Endothelial cell of umbilical vein (primary cell): Measurements from ENCODE around the gene S100A10. TPM values are rescaled to one million over a fixed set of nuclear protein-coding genes. Genes with fewer than 3 reads are reported as not detected.

Experiments
- BruUV-seq: library from RNA; stranded (reverse); fragments of 400-500 nt; replicated peaks from 2 replicates; lab custom pipeline; 2021; lab: Mats Ljungman, UMichigan
- CTCF ChIA-PET: fragments of 300-600, 350-600 bp; sonication (Branson Sonifier 250); formaldehyde crosslinking; loops from one replicate; lab custom pipeline; 2021; ENCODE audit warnings: antibody characterized with exemption, inconsistent platforms; lab: Charles Lee
- POLR2A ChIA-PET: fragments of 300-600, 350-600 bp; sonication (Branson Sonifier 250); formaldehyde crosslinking; loops from one replicate; lab custom pipeline; 2021; ENCODE audit warnings: antibody characterized with exemption, inconsistent platforms; lab: Charles Lee
- DNase-seq: peaks from one replicate; pipeline ENCODE4 v3.0.0-alpha.2; 2011; ENCODE audit warnings: low read depth, low spot score
- FAIRE-seq: peaks from 2 replicates; lab custom pipeline; 2011; peaks lifted over from hg19 to GRCh38; lab: Jason Lieb, UNC
- H2AFZ ChIP-seq: 2 replicates; pipeline ENCODE4 v1.6.0; 2012; ENCODE audit warnings: low read depth, low read length, control low read depth, inconsistent platforms
- H3K27ac ChIP-seq: 2 replicates; pipeline ENCODE4 v1.5.1; 2011; ENCODE audit warnings: low read depth, mild to moderate bottlenecking, control low read depth, low read length, moderate library complexity; ENCODE audit not compliant: insufficient read depth
- H3K27me3 ChIP-seq, 2 experiments: 2 replicates each; pipeline versions ENCODE4 v1.6.0 to v1.6.1; 2011; ENCODE audit warnings: low read length in 2 of 2, mixed read lengths in 1 of 2; ENCODE audit not compliant: control insufficient read depth in 2 of 2, insufficient read depth in 2 of 2
- H3K36me3 ChIP-seq, 2 experiments: 2 replicates in 1 of 2; 3 replicates in 1 of 2; pipeline ENCODE4 v1.5.1; 2011; ENCODE audit warnings: low read length in 2 of 2, mild to moderate bottlenecking in 1 of 2, moderate library complexity in 1 of 2; ENCODE audit not compliant: control insufficient read depth in 2 of 2, insufficient read depth in 2 of 2; ENCODE audit errors: extremely low read depth in 1 of 2
- H3K4me1 ChIP-seq: 3 replicates; pipeline ENCODE4 v1.5.1; 2011; ENCODE audit warnings: mild to moderate bottlenecking, low read length; ENCODE audit not compliant: control insufficient read depth, insufficient read depth; ENCODE audit errors: extremely low read depth
- H3K4me2 ChIP-seq: 2 replicates; pipeline ENCODE4 v1.6.1; 2011; ENCODE audit warnings: low read length, control low read depth, mixed read lengths; ENCODE audit not compliant: insufficient read depth
- H3K4me3 ChIP-seq, 3 experiments: fragments of 200-600 bp in 1 of 3; sonication (generic), shearing (Covaris generic) in 1 of 3; replicated peaks in 1 of 3; 2 replicates each; pipeline ENCODE4 v1.5.1; 2011 to 2016; ENCODE audit warnings: control low read depth in 3 of 3, low read length in 3 of 3, mild to moderate bottlenecking in 2 of 3, inconsistent platforms in 1 of 3, low read depth in 1 of 3, moderate library complexity in 1 of 3; ENCODE audit not compliant: insufficient read depth in 1 of 3
- H3K79me2 ChIP-seq: 2 replicates; pipeline ENCODE4 v1.6.0; 2012; ENCODE audit warnings: low read length, inconsistent platforms; ENCODE audit not compliant: control insufficient read depth, insufficient read depth
- H3K9ac ChIP-seq: replicated peaks from 2 replicates; pipeline ENCODE3; 2011; ENCODE audit warnings: low read length, control low read depth; ENCODE audit not compliant: insufficient read depth; ENCODE audit errors: extremely low read depth
- H3K9me1 ChIP-seq: replicated peaks from 3 replicates; pipeline ENCODE4 v1.6.0; 2011; ENCODE audit warnings: mild to moderate bottlenecking, low read length; ENCODE audit not compliant: control insufficient read depth, insufficient read depth; ENCODE audit errors: extremely low read depth
- H3K9me3 ChIP-seq: replicated peaks from 2 replicates; pipeline ENCODE4 v1.5.1; 2012; ENCODE audit warnings: low read length, inconsistent platforms; ENCODE audit not compliant: control insufficient read depth, insufficient read depth
- H4K20me1 ChIP-seq: replicated peaks from 2 replicates; pipeline ENCODE3; 2011; ENCODE audit warnings: mild to moderate bottlenecking, low read length; ENCODE audit not compliant: control insufficient read depth, insufficient read depth; ENCODE audit errors: extremely low read depth
- CTCF ChIP-seq, 2 donors: IDR thresholded peaks; 1 replicate in 1 of 2; 2 replicates in 1 of 2; pipeline ENCODE4 v1.5.1; 2011; ENCODE audit warnings: low read length in 2 of 2, mild to moderate bottlenecking in 2 of 2, moderate library complexity in 2 of 2, control low read depth in 1 of 2, inconsistent platforms in 1 of 2, low read depth in 1 of 2; ENCODE audit not compliant: insufficient read depth in 1 of 2; ENCODE audit errors: extremely low read depth in 1 of 2
- EZH2 ChIP-seq: IDR thresholded peaks from 2 replicates; pipeline ENCODE4 v1.6.1; 2012; ENCODE audit warnings: borderline replicate concordance, low read depth, mild to moderate bottlenecking, moderate library complexity, low read length, inconsistent platforms; ENCODE audit not compliant: severe bottlenecking
- FOS ChIP-seq: IDR thresholded peaks from 2 replicates; pipeline ENCODE4 v1.6.1; 2011; ENCODE audit warnings: mild to moderate bottlenecking, low read length, moderate library complexity, borderline replicate concordance; ENCODE audit not compliant: insufficient read depth
- GATA2 ChIP-seq: IDR thresholded peaks from 2 replicates; pipeline ENCODE4 v1.7.0; 2011; ENCODE audit warnings: low read depth, mild to moderate bottlenecking, moderate library complexity, mixed read lengths, low read length; ENCODE audit not compliant: insufficient read length, insufficient read depth
- JUN ChIP-seq: IDR thresholded peaks from 2 replicates; pipeline ENCODE4 v1.6.1; 2011; ENCODE audit warnings: borderline replicate concordance, low read depth; ENCODE audit not compliant: insufficient read length, insufficient read depth
- MYC ChIP-seq: IDR thresholded peaks from one replicate; pipeline ENCODE4 v1.6.1; 2011; ENCODE audit warnings: mild to moderate bottlenecking, low read depth, low read length
- POLR2A ChIP-seq: IDR thresholded peaks from 2 replicates; pipeline ENCODE4 v1.6.1; 2012; ENCODE audit warnings: low read depth, mild to moderate bottlenecking, control low read depth, low read length
- POLR2AphosphoS5 ChIP-seq: IDR thresholded peaks from 2 replicates; pipeline ENCODE4 v1.6.1; 2012; ENCODE audit warnings: low read depth, mild to moderate bottlenecking, control low read depth, low read length, moderate library complexity; ENCODE audit not compliant: insufficient read depth
- dilution Hi-C: fragments of 300-500 bp; cut with MboI; formaldehyde crosslinking; loops from one replicate; pipeline ENCODE4 v1.15.0; 2019; ENCODE audit warnings: low sequenced_read_pairs; ENCODE audit not compliant: extremely low pct_ligation_motif_present
- intact Hi-C: fragments of 100-400 bp; cut with micrococcal nuclease; formaldehyde crosslinking; loops from one replicate; pipeline ENCODE4 v1.10.0; 2022
- polyA plus RNA-seq, 4 experiments: library from polyadenylated mRNA; depleted of rRNA in 3 of 4; stranded (reverse) in 3 of 4; unstranded in 1 of 4; fragments of >200 nt; gene quantifications; 2 replicates each; pipeline versions ENCODE4 v1.2.1 to v1.2.3, GENCODE V29; 2011 to 2012; ENCODE audit warnings: missing spikeins in 1 of 4
- total RNA-seq: library from RNA; stranded (reverse); gene quantifications from 2 replicates; pipeline ENCODE4 v1.2.3, GENCODE V29; 2021
- TF ChIP-seq, protein P1 (sequence below): IDR thresholded peaks from 2 replicates; pipeline ENCODE4 v1.6.1; 2011; ENCODE audit not compliant: insufficient read depth, insufficient read length

The S100A10 gene
- total and polyA plus RNA-seq, 2 donors (not counting 3 experiments of a cell fraction or from before 2014, with no cell fraction given): 76.8 to 779 TPM

- no peak overlapping the region for H3K9ac ChIP-seq
- no TSS peak for BruUV-seq
- no peaks in the 10 kb centered on the region for H3K9me3 ChIP-seq
- peak overlapping the region; percentile 81 for H3K27ac ChIP-seq
- H3K27me3 ChIP-seq: peaks cover 4 to 5% of the 10 kb centered on the region in 2 experiments
- peaks cover 21% of the 10 kb centered on the region for H3K4me1 ChIP-seq
- dilution Hi-C loops: no loop called here
- H2AFZ ChIP-seq: no peak overlapping the region
- no peaks in the 10 kb centered on the region for H3K9me1 ChIP-seq
- peaks cover 34% of the 10 kb centered on the region for H3K79me2 ChIP-seq
- DNase-seq (no peak), FAIRE-seq (peak; percentile 37)
- H3K36me3 ChIP-seq: peaks cover 10 to 13% of the 10 kb centered on the region in 2 experiments
- CTCF ChIA-PET: interaction anchor here (0.6 to 2.1 kb wide), 24 partner anchors 9 to 424 kb away, joined by 3 to 13 read pairs (median 6); partner anchors contain the start of gene S100A10
- H4K20me1 ChIP-seq: no peaks in the 10 kb centered on the region
- peak overlapping the region in 1 of 3 experiments; percentile 99 for H3K4me3 ChIP-seq
- H3K4me2 ChIP-seq: peak overlapping the region; percentile 92
- POLR2A ChIA-PET: no interaction called here
- no peak for TF ChIP-seq MYC
- no peak for TF ChIP-seq GATA2
- no peak for TF ChIP-seq JUN
- no peak for TF ChIP-seq EZH2
- TF ChIP-seq FOS: no peak
- no peak for TF ChIP-seq POLR2A
- TF ChIP-seq, protein P1, sequence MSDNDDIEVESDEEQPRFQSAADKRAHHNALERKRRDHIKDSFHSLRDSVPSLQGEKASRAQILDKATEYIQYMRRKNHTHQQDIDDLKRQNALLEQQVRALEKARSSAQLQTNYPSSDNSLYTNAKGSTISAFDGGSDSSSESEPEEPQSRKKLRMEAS: no peak
- no peak for TF ChIP-seq POLR2AphosphoS5
- TF ChIP-seq CTCF (IDR thresholded peaks at IDR 0.05; ENCODE audit: extremely low read depth in 1 of 2, insufficient read depth in 1 of 2, low read depth in 1 of 2, low read length in 2 of 2): no peak
- intact Hi-C loops: loop anchor here (1.0 to 5.0 kb wide), 2 partner anchors 100 to 1958 kb away; partner anchors contain the start of gene RPS27
Observed at GRCh38 chr1:152034324-152034653, 40.6 kb upstream of the S100A10 start.
